Measurements from ENCODE around the gene PXT1.
"Not testable (repeated sequence)": the region's sequence is repeated elsewhere in the genome, so short reads cannot be mapped to it uniquely, and the experiment has no call there.

- TF ChIP-seq CTCF, POLR2AphosphoS5, POLR2A (IDR thresholded peaks at IDR 0.05): not testable (repeated sequence)
Measured at GRCh38 chr6:36364061-36364635, 78.5 kb downstream of the PXT1 start.
